NCI-H345 treated with DMSO at 0.1 percent for 48 hours (cell line): ENCODE measurements around the gene GAL.
"Not testable (repeated sequence)": the region's sequence is repeated elsewhere in the genome, so short reads cannot be mapped to it uniquely, and the experiment has no call there.

ENCODE experiments used
- DNase-seq: peaks from one replicate; lab custom pipeline; 2025; ENCODE audit not compliant: unreplicated experiment; lab: John Stamatoyannopoulos, UW

Gene GAL

GRCh38 chr11:68684385-68685356, at the start of gene GAL:
Gene GAL, plus strand, starts transcription at chr11:68684544. Its CDS starts 380 bp downstream, at chr11:68684924.
- DNase-seq = no peak

GRCh38 chr11:68634606-68635005, 49.7 kb upstream of the GAL start:
- DNase-seq = not testable (repeated sequence)

- DNase-seq = not testable (repeated sequence)
These were observed 49.2 kb upstream of the GAL start for GRCh38 chr11:68635172-68635571.

GRCh38 chr11:68635883-68636282, 48.5 kb upstream of the GAL start:
- not testable (repeated sequence) for DNase-seq

GRCh38 chr11:68639322-68639721, 45.0 kb upstream of the GAL start:
- DNase-seq = not testable (repeated sequence)

- no peak for DNase-seq
These were observed 42.5 kb upstream of the GAL start for GRCh38 chr11:68641880-68642279.

GRCh38 chr11:68643585-68643984, 40.8 kb upstream of the GAL start:
- DNase-seq = no peak

- DNase-seq = no peak
These were observed 37.5 kb upstream of the GAL start for GRCh38 chr11:68646832-68647231.

GRCh38 chr11:68649851-68650555, 34.3 kb upstream of the GAL start:
- DNase-seq = no peak

- no peak for DNase-seq
These were observed 33.5 kb upstream of the GAL start for GRCh38 chr11:68650801-68651200.

GRCh38 chr11:68651208-68651984, 32.9 kb upstream of the GAL start:
- DNase-seq = no peak

- no peak for DNase-seq
These were observed 32.2 kb upstream of the GAL start for GRCh38 chr11:68651985-68652682.

GRCh38 chr11:68652683-68653156, 31.6 kb upstream of the GAL start:
- DNase-seq = no peak

- DNase-seq = no peak
These were observed 30.6 kb upstream of the GAL start for GRCh38 chr11:68653486-68654430.

- DNase-seq = no peak
These were observed 29.4 kb upstream of the GAL start for GRCh38 chr11:68654978-68655377.

- no peak for DNase-seq
These were observed 28.9 kb upstream of the GAL start for GRCh38 chr11:68655406-68655805.

GRCh38 chr11:68655806-68656205, 28.5 kb upstream of the GAL start:
- DNase-seq = no peak

- DNase-seq = no peak
These were observed 27.1 kb upstream of the GAL start for GRCh38 chr11:68657021-68657780.

- no peak for DNase-seq
These were observed 26.2 kb upstream of the GAL start for GRCh38 chr11:68658097-68658496.
